ENCODE data around the gene DMBT1. TPM values are rescaled to one million over a fixed set of nuclear protein-coding genes. Genes with fewer than 3 reads are reported as not detected.

The DMBT1 gene
- total and polyA plus RNA-seq, 4 donors, result 0.03 TPM; not detected in 3

- 81% methylated on average over 6 of the region's 6 CpGs for WGBS
- Histone ChIP-seq H3K4me3 (ENCODE audit: low read depth in 1 of 3, low read length in 3 of 3) (no peak overlapping the region), H3K27ac (ENCODE audit: low read depth in 1 of 2, low read length in 2 of 2) (no peak overlapping the region), H3K36me3 (ENCODE audit: control insufficient read depth in 4 of 4, insufficient read depth in 3 of 4, low read depth in 1 of 4, low read length in 3 of 4) (no peaks in the 10 kb centered on the region), H3K4me1 (ENCODE audit: control insufficient read depth in 4 of 4, insufficient read depth in 4 of 4, low read length in 3 of 4) (no peaks in the 10 kb centered on the region), H3K27me3 (ENCODE audit: control insufficient read depth in 4 of 4, insufficient read depth in 4 of 4, low read length in 3 of 4) (peaks cover 0 to 5% (median 0%) of the 10 kb centered on the region in 4 donors), H3K9me3 (ENCODE audit: control insufficient read depth in 4 of 4, low read length in 3 of 4) (no peaks in the 10 kb centered on the region), H3K9ac (ENCODE audit: low read depth in 1 of 2, low read length in 2 of 2) (no peak overlapping the region)
- TF ChIP-seq HNF4G (IDR thresholded peaks at IDR 0.05) (no peak), SP1 (IDR thresholded peaks at IDR 0.05) (no peak), RXRA (IDR thresholded peaks at IDR 0.05) (no peak), TAF1 (conservative IDR thresholded peaks at IDR 0.05) (no peak), ZBTB33 (IDR thresholded peaks at IDR 0.05) (no peak), RAD21 (IDR thresholded peaks at IDR 0.05) (no peak), JUND (IDR thresholded peaks at IDR 0.05) (no peak), MAX (IDR thresholded peaks at IDR 0.05) (no peak), GABPA (IDR thresholded peaks at IDR 0.05 in 1 of 2, conservative IDR thresholded peaks at IDR 0.05 in 1 of 2) (no peak), YY1 (IDR thresholded peaks at IDR 0.05) (no peak), ATF3 (IDR thresholded peaks at IDR 0.05) (no peak), FOXA1 (IDR thresholded peaks at IDR 0.05) (no peak)
- no peak for DNase-seq (ENCODE audit: low spot score)
Measured at GRCh38 chr10:122660696-122661095, 100.1 kb downstream of the DMBT1 start.

- H3K4me1 ChIP-seq (ENCODE audit: control insufficient read depth in 4 of 4, insufficient read depth in 4 of 4, low read length in 3 of 4), result no peaks in the 10 kb centered on the region
- no peaks in the 10 kb centered on the region for H3K9me3 ChIP-seq (ENCODE audit: control insufficient read depth in 4 of 4, low read length in 3 of 4)
- no peak for DNase-seq (ENCODE audit: low spot score)
- peaks cover 0 to 1% (median 0%) of the 10 kb centered on the region in 4 donors for H3K27me3 ChIP-seq (ENCODE audit: control insufficient read depth in 4 of 4, insufficient read depth in 4 of 4, low read length in 3 of 4)
- H3K36me3 ChIP-seq (ENCODE audit: control insufficient read depth in 4 of 4, insufficient read depth in 3 of 4, low read depth in 1 of 4, low read length in 3 of 4), result no peaks in the 10 kb centered on the region
- H3K4me3 ChIP-seq (ENCODE audit: low read depth in 1 of 3, low read length in 3 of 3), result no peak overlapping the region
- TF ChIP-seq RAD21 (IDR thresholded peaks at IDR 0.05) (no peak), GABPA (IDR thresholded peaks at IDR 0.05 in 1 of 2, conservative IDR thresholded peaks at IDR 0.05 in 1 of 2) (no peak), YY1 (IDR thresholded peaks at IDR 0.05) (no peak), CTCF (IDR thresholded peaks at IDR 0.05; ENCODE audit: low read depth, low read length, missing input control) (no peak), ZBTB33 (IDR thresholded peaks at IDR 0.05) (no peak), NR2F2 (IDR thresholded peaks at IDR 0.05) (no peak), HNF4A (conservative IDR thresholded peaks at IDR 0.05) (no peak), MAX (IDR thresholded peaks at IDR 0.05) (no peak), REST (IDR thresholded peaks at IDR 0.05) (no peak), ATF3 (IDR thresholded peaks at IDR 0.05) (no peak), JUND (IDR thresholded peaks at IDR 0.05) (no peak), SP1 (IDR thresholded peaks at IDR 0.05) (no peak), FOXA1 (IDR thresholded peaks at IDR 0.05) (no peak), TAF1 (conservative IDR thresholded peaks at IDR 0.05) (no peak), EGR1 (IDR thresholded peaks at IDR 0.05; ENCODE audit: low read depth in 2 of 2) (no peak), FOXA2 (IDR thresholded peaks at IDR 0.05) (no peak), RXRA (IDR thresholded peaks at IDR 0.05) (no peak)
- H3K27ac ChIP-seq (ENCODE audit: low read depth in 1 of 2, low read length in 2 of 2), result no peak overlapping the region
- WGBS, result 61% methylated on average over 6 of the region's 6 CpGs
- H3K9ac ChIP-seq (ENCODE audit: low read depth in 1 of 2, low read length in 2 of 2), result no peak overlapping the region
Measured at GRCh38 chr10:122662231-122662630, 101.7 kb downstream of the DMBT1 start.

All from liver (tissue), 9 donors.